CD4-positive, alpha-beta T cell (primary cell): Measurements from ENCODE around the gene ZBTB7A. TPM values are rescaled to one million over a fixed set of nuclear protein-coding genes. Genes with fewer than 3 reads are reported as not detected.

Experiments used
- ATAC-seq: fragments of 200-7000 bp; cut with Tn5 transposase; one replicate; pipeline ENCODE4 v1.10.0; 2022; ENCODE audit warnings: mild to moderate bottlenecking; ENCODE audit not compliant: poor library complexity
- CTCF ChIA-PET: fragments of 350-600 bp; sonication (Branson Sonifier 250); formaldehyde crosslinking; loops from one replicate; lab custom pipeline; 2021; ENCODE audit warnings: antibody characterized with exemption, inconsistent platforms; lab: Charles Lee
- POLR2A ChIA-PET: fragments of 350-600 bp; sonication (Branson Sonifier 250); formaldehyde crosslinking; loops from one replicate; lab custom pipeline; 2021; ENCODE audit warnings: antibody characterized with exemption, inconsistent platforms; lab: Charles Lee
- DNase-seq, 14 experiments: peaks; one replicate each; pipeline ENCODE4 v3.0.0-alpha.2; 2013 to 2020; ENCODE audit warnings: mixed read lengths in 2 of 14
- H3K27ac ChIP-seq, 2 donors: one replicate each; pipeline versions ENCODE4 v1.5.1 to v1.7.0; 2013; ENCODE audit warnings: low read length in 2 of 2, low read depth in 1 of 2, mild to moderate bottlenecking in 1 of 2
- H3K27me3 ChIP-seq, 2 experiments: 1 replicate in 1 of 2; 2 replicates in 1 of 2; pipeline versions ENCODE4 v1.6.1 to v1.7.0; 2013; ENCODE audit warnings: low read length in 2 of 2, control low read depth in 1 of 2, mild to moderate bottlenecking in 1 of 2, moderate library complexity in 1 of 2; ENCODE audit not compliant: insufficient read depth in 2 of 2, control insufficient read depth in 1 of 2
- H3K36me3 ChIP-seq: one replicate; pipeline ENCODE4 v1.6.1; 2013; ENCODE audit warnings: low read length, control low read depth; ENCODE audit not compliant: insufficient read depth
- H3K4me1 ChIP-seq: one replicate; pipeline ENCODE4 v1.6.1; 2013; ENCODE audit warnings: low read length, control low read depth; ENCODE audit not compliant: insufficient read depth
- H3K4me3 ChIP-seq: one replicate; pipeline ENCODE4 v1.5.1; 2013; ENCODE audit warnings: mild to moderate bottlenecking, low read length, moderate library complexity
- H3K9me3 ChIP-seq, 2 experiments: 1 replicate in 1 of 2; 2 replicates in 1 of 2; pipeline versions ENCODE4 v1.6.1 to v1.7.0; 2013; ENCODE audit warnings: low read length in 2 of 2, mild to moderate bottlenecking in 2 of 2, control low read depth in 1 of 2, moderate library complexity in 1 of 2; ENCODE audit not compliant: control insufficient read depth in 1 of 2, insufficient read depth in 1 of 2
- H3K27ac Mint-ChIP-seq: one replicate; pipeline ENCODE4 v1.8.0; 2020; ENCODE audit warnings: mixed read lengths
- H3K27me3 Mint-ChIP-seq: one replicate; pipeline ENCODE4 v1.8.0; 2021; ENCODE audit warnings: mixed read lengths
- H3K36me3 Mint-ChIP-seq: one replicate; pipeline ENCODE4 v1.8.0; 2021; ENCODE audit warnings: low read depth, mixed read lengths
- H3K4me1 Mint-ChIP-seq: one replicate; pipeline ENCODE4 v1.8.0; 2021; ENCODE audit warnings: low read depth, mixed read lengths
- H3K4me3 Mint-ChIP-seq: one replicate; pipeline ENCODE4 v1.8.0; 2020; ENCODE audit warnings: mild to moderate bottlenecking, mixed read lengths
- H3K9me3 Mint-ChIP-seq: one replicate; pipeline ENCODE4 v1.8.0; 2020; ENCODE audit warnings: mixed read lengths
- intact Hi-C, 2 experiments: fragments of 100-400 bp; cut with DNase I in 1 of 2; cut with micrococcal nuclease in 1 of 2; formaldehyde crosslinking; loops; one replicate each; pipeline versions ENCODE4 v1.15.1 to v1.9.0; 2023 to 2025; cut with DNase I, micrococcal nuclease
- total RNA-seq, 174 experiments: library from RNA in 2 of 174; stranded (reverse) in 2 of 174; gene quantifications; one replicate each; pipeline ENCODE4 v1.2.3 and lab custom pipeline; 2021 to 2026
- TF ChIP-seq, protein P1 (sequence below): fragments of 200-600 bp; IDR thresholded peaks from one replicate; pipeline ENCODE4 v1.8.0; 2022; ENCODE audit warnings: antibody characterized with exemption, mild to moderate bottlenecking

Gene ZBTB7A
- total RNA-seq, 2 experiments from 2014 or later: 44.2 to 47.2 TPM

DNA sequence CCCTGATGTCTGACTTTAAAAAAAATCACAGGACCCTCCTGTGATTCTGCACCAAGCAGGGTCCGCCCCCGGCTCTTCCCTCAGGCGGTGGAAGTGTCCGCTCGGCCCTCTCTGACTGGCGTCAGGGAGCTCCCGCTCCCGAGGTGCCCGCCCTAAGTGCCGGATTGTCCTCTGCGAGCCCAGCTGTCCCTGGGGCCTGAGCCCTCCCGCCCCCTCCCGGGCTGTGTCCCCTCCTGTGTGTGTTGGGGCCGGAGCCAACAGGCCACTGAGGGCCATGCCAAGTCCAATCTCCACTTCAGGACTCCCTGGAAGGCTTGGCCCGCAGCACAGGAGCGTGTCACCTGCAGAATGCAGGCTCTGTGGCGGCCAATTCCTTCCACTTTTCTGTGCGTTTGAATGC, 31.8 kb upstream of the ZBTB7A start:
- Mint-ChIP-seq H3K27me3 (no peaks in the 10 kb centered on the region), H3K9me3 (no peaks in the 10 kb centered on the region), H3K4me1 (no peaks in the 10 kb centered on the region), H3K4me3 (no peak overlapping the region), H3K36me3 (peaks cover 28% of the 10 kb centered on the region), H3K27ac (no peak overlapping the region)
- DNase-seq (no peak), ATAC-seq (no peak)
- Histone ChIP-seq H3K36me3 (peaks cover 53% of the 10 kb centered on the region), H3K4me1 (peaks cover 14% of the 10 kb centered on the region), H3K27ac (no peak overlapping the region), H3K4me3 (no peak overlapping the region), H3K9me3 (no peaks in the 10 kb centered on the region), H3K27me3 (no peaks in the 10 kb centered on the region)
- ChIA-PET POLR2A (interaction anchor here (1.0 to 1.5 kb wide), 2 partner anchors 9 to 21 kb away, joined by 3 to 4 read pairs; no protein-coding TSS in a partner anchor), CTCF (no interaction called here)
- TF ChIP-seq, protein P1, sequence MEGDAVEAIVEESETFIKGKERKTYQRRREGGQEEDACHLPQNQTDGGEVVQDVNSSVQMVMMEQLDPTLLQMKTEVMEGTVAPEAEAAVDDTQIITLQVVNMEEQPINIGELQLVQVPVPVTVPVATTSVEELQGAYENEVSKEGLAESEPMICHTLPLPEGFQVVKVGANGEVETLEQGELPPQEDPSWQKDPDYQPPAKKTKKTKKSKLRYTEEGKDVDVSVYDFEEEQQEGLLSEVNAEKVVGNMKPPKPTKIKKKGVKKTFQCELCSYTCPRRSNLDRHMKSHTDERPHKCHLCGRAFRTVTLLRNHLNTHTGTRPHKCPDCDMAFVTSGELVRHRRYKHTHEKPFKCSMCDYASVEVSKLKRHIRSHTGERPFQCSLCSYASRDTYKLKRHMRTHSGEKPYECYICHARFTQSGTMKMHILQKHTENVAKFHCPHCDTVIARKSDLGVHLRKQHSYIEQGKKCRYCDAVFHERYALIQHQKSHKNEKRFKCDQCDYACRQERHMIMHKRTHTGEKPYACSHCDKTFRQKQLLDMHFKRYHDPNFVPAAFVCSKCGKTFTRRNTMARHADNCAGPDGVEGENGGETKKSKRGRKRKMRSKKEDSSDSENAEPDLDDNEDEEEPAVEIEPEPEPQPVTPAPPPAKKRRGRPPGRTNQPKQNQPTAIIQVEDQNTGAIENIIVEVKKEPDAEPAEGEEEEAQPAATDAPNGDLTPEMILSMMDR: no peak
- intact Hi-C loops: no loop called here

DNA sequence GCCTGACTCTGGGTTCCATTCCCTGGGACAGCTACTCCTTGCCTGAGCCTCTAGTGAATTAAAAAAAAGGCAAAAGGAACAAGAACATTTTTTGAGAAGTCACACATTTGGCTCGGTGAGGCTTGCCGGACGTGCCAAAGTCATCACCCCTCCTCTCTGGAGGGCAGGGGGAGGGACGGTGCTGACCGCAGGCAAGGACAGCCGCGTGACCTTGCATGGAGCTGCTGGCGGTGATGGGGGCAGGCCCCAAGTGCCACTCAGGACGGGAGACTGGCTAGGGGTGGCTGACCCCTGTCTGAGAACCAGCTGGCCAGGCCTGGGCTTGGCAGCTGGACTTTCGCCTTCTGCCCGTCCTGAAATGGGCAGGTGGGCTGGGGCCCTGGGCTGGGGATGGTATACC, 30.8 kb upstream of the ZBTB7A start:
- H3K27ac Mint-ChIP-seq: no peak overlapping the region
- Histone ChIP-seq H3K27me3 (no peaks in the 10 kb centered on the region), H3K27ac (no peak overlapping the region), H3K9me3 (no peaks in the 10 kb centered on the region), H3K4me1 (peaks cover 4% of the 10 kb centered on the region), H3K36me3 (peaks cover 54% of the 10 kb centered on the region), H3K4me3 (no peak overlapping the region)
- DNase-seq (no peak), ATAC-seq (no peak)
- H3K9me3 Mint-ChIP-seq: no peaks in the 10 kb centered on the region
- no peaks in the 10 kb centered on the region for H3K27me3 Mint-ChIP-seq
- intact Hi-C loops: no loop called here
- H3K36me3 Mint-ChIP-seq: peaks cover 30% of the 10 kb centered on the region
- no peak overlapping the region for H3K4me3 Mint-ChIP-seq
- H3K4me1 Mint-ChIP-seq: no peaks in the 10 kb centered on the region
- TF ChIP-seq, protein P1: no peak
- ChIA-PET CTCF (no interaction called here), POLR2A (no interaction called here)

DNA sequence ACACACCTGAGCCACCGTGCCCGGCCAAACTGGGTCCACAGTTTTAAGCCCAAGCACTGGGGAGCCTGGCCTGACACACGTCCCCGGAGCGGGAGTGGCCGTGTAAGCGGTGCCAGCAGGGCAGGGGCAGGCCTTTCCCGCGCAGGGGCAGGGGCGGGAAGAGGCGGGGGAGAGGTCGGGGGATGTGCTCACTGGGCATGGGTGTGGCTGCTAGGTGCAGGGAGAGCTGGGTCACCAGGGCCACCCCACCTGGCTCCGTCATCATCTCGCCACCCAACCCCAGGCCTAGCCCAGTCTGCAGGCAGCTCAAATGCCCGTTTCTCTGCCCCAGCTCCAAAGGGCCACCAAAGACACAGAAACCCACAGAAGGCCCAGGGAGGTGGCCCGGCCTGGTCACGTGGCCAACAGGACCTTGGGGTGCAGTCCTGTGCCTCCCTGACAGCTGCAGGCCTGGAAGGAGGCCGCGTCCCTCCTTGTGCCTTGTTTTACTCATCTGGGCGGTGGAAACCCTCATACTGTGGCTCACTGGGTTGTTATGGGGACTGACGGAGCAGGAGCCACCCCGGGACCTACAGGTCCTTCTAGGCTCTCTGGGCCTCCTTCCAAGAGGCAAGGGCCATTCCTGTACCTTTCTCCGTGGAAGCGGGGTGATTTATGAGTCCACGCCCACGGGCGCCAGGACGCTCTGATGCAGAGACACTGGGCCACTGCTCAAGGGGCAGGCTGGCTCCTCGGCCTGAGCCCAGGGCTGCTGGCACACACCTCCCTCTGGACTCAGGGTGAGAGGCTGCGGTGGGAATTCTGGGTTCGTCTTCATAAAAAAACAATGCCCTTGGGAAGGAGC, 29.6 kb upstream of the ZBTB7A start:
- no peaks in the 10 kb centered on the region for H3K9me3 Mint-ChIP-seq
- CTCF ChIA-PET: no interaction called here

More for the DNA sequence above, 29.6 kb upstream of the ZBTB7A start:
- Histone ChIP-seq H3K9me3 (no peaks in the 10 kb centered on the region), H3K27ac (no peak overlapping the region), H3K4me3 (no peak overlapping the region), H3K4me1 (no peaks in the 10 kb centered on the region), H3K27me3 (no peaks in the 10 kb centered on the region), H3K36me3 (peaks cover 43% of the 10 kb centered on the region)
- peaks cover 26% of the 10 kb centered on the region for H3K36me3 Mint-ChIP-seq
- H3K27ac Mint-ChIP-seq: no peak overlapping the region
- H3K27me3 Mint-ChIP-seq: no peaks in the 10 kb centered on the region
- H3K4me1 Mint-ChIP-seq: no peaks in the 10 kb centered on the region
- ATAC-seq (no peak), DNase-seq (no peak)
- no peak overlapping the region for H3K4me3 Mint-ChIP-seq
- POLR2A ChIA-PET: no interaction called here
- TF ChIP-seq, protein P1: no peak
- intact Hi-C loops: no loop called here
